ENCODE data around the gene MRPL52. TPM values are rescaled to one million over a fixed set of nuclear protein-coding genes. Genes with fewer than 3 reads are reported as not detected.

The MRPL52 gene
- total and polyA plus RNA-seq, 9 donors, result 54.3 to 85.8 (median 67.1) TPM

DNA sequence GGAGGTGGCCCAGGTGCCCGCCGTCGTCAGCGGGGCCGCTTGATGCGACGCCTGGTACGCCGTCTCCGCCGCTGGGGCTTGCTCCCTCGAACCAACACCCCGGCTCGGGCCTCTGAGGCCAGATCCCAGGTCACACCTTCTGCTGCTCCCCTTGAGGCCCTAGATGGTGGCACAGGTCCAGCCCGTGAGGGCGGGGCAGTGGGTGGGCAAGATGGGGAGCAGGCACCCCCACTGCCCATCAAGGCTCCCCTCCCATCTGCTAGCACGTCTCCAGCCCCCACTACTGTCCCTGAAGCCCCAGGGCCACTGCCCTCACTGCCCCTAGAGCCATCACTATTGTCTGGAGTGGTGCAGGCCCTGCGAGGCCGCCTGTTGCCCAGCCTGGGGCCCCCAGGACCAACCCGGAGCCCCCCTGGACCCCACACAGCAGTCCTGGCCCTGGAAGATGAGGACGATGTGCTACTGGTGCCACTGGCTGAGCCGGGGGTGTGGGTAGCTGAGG is 47.4 kb downstream of the MRPL52 start:
- no peak overlapping the region for H3K4me3 ChIP-seq (ENCODE audit: low read length)
- WGBS (ENCODE audit: insufficient coverage), result 92% methylated on average over 18 of the region's 22 CpGs
- H3K27me3 ChIP-seq (ENCODE audit: control insufficient read depth, insufficient read depth, low read length), result peaks cover under 1% of the 10 kb centered on the region
- peaks cover 54% of the 10 kb centered on the region for H3K36me3 ChIP-seq (ENCODE audit: control insufficient read depth, insufficient read depth, low read length)
- DNase-seq, result no peak
- H3K27ac ChIP-seq (ENCODE audit: low read length), result no peak overlapping the region
- H3K4me1 ChIP-seq (ENCODE audit: control insufficient read depth, insufficient read depth, low read length), result peaks cover 9% of the 10 kb centered on the region
- H3K9me3 ChIP-seq (replicated peaks; ENCODE audit: control insufficient read depth, low read depth, low read length), result no peaks in the 10 kb centered on the region

DNA sequence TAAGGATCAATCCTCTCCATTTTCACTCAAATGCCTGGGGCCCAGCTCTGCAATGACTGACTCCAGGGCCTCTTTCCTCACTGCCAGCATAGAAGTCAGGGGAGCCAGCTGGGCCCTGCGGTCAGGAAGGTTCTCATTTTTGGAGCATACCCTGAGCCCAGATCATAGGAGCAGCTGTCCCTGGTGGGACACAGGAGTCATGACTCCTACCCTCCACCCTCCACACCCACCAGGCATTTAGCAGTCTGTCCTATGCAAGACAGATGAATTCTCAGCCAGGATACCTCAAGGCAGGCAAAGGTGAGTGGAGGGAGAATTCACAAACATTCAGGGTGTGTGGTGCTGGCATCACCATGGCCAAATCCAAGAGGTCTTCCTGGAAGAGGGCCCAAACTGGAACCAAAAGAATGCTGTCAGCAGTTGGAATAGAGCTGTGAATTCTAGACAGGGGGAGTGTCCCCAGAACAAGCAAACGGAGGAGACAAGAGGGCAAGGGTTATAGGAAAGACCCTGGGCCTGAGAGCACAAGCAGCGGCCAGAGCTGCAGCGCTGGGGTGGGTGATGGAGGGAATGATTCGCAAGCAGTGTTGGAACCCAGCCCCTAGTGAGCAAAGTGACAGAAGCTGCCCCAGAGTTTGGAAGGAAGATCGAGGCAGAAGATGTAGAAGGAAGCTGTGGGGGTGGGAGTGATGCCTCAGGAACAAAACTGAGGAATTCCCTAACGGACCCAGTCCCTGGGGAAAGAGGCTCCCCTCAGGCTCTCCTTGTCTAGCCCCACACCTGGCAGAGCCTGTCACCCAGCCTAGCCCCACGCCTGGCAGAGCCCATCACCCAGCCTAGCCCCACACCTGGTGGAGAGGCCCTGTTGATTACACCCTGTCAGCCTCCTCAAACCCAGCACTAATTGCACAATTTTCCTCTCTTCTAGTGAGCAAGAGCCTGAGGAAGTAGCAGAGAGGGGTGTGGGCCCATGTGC is 48.9 kb downstream of the MRPL52 start:
- H3K36me3 ChIP-seq (ENCODE audit: control insufficient read depth, insufficient read depth, low read length), result peaks cover 50% of the 10 kb centered on the region
- 71% methylated on average over 4 of the region's 8 CpGs for WGBS (ENCODE audit: insufficient coverage)
- peaks cover 15% of the 10 kb centered on the region for H3K4me1 ChIP-seq (ENCODE audit: control insufficient read depth, insufficient read depth, low read length)
- H3K9me3 ChIP-seq (replicated peaks; ENCODE audit: control insufficient read depth, low read depth, low read length), result no peaks in the 10 kb centered on the region
- H3K27me3 ChIP-seq (ENCODE audit: control insufficient read depth, insufficient read depth, low read length), result peaks cover 12% of the 10 kb centered on the region
- no peak overlapping the region for H3K4me3 ChIP-seq (ENCODE audit: low read length)
- no peak for DNase-seq
- no peak overlapping the region for H3K27ac ChIP-seq (ENCODE audit: low read length)

DNA sequence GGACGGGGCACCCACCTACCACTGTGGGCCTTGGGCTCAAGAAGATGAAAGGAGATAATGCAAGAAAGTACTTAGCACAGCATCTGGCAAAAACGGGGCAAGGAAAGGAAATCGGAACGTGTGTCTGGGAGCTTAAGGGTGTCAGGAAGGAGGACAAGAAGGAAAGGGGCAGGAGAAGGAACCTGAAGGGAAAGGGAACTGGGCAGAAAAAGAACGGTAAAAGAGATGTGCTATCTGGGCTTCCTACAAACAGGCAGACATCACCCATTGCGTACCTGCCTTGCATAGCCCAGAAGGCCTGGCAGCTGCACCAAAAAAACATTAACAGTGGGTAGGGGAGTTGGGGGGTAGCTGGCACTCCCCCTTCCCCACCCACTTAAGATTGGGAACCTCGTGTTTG is 52.4 kb downstream of the MRPL52 start:
- Histone ChIP-seq H3K4me1 (ENCODE audit: control insufficient read depth, insufficient read depth, low read length) (peaks cover 28% of the 10 kb centered on the region), H3K27ac (ENCODE audit: low read length) (no peak overlapping the region)
- WGBS (ENCODE audit: insufficient coverage), result 27% methylated on average over 4 of the region's 7 CpGs

DNA sequence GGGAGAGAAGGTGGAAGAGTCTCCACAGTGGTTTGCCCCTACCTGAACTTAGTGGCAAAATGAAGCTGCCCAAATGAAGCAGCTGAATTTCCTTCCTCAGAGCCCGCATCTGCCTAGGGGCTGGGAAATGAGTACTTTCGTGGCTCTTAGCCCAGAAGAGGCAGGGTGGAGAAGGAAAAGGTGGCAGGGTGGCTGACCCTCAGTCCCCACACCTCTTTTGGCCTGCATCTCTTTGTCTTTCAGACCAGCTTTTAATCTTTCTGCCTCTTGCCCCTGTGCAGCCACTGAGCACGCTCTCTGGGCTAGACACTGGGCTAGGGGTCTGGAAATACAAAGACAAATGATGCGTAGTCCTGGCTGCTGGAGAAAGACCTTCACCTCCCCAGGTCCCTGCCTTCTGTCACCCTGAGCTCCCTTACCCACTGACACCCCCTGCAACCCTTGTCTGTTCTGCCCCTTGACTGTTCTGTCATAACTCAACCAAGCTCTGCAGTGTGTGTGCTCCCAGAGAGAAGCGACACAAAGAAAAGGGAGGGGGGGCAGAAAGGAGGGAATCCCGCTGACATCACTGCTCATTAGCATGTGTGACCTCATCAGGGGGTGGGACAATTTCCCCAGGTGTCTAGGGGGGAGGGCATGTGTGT is 53.0 kb downstream of the MRPL52 start:
- no peak overlapping the region for H3K4me3 ChIP-seq (ENCODE audit: low read length)
- 75% methylated on average over 2 of the region's 6 CpGs for WGBS (ENCODE audit: insufficient coverage)
- peaks cover 33% of the 10 kb centered on the region for H3K4me1 ChIP-seq (ENCODE audit: control insufficient read depth, insufficient read depth, low read length)
- DNase-seq, result peak; percentile 45
- peaks cover 15% of the 10 kb centered on the region for H3K27me3 ChIP-seq (ENCODE audit: control insufficient read depth, insufficient read depth, low read length)
- no peaks in the 10 kb centered on the region for H3K9me3 ChIP-seq (replicated peaks; ENCODE audit: control insufficient read depth, low read depth, low read length)
- no peak overlapping the region for H3K27ac ChIP-seq (ENCODE audit: low read length)
- H3K36me3 ChIP-seq (ENCODE audit: control insufficient read depth, insufficient read depth, low read length), result peaks cover 11% of the 10 kb centered on the region

More for the DNA sequence above, 52.4 kb downstream of the MRPL52 start:
- Histone ChIP-seq H3K27me3 (ENCODE audit: control insufficient read depth, insufficient read depth, low read length) (peaks cover 15% of the 10 kb centered on the region), H3K4me3 (ENCODE audit: low read length) (no peak overlapping the region), H3K36me3 (ENCODE audit: control insufficient read depth, insufficient read depth, low read length) (peaks cover 16% of the 10 kb centered on the region), H3K9me3 (replicated peaks; ENCODE audit: control insufficient read depth, low read depth, low read length) (no peaks in the 10 kb centered on the region)
- no peak for DNase-seq

DNA sequence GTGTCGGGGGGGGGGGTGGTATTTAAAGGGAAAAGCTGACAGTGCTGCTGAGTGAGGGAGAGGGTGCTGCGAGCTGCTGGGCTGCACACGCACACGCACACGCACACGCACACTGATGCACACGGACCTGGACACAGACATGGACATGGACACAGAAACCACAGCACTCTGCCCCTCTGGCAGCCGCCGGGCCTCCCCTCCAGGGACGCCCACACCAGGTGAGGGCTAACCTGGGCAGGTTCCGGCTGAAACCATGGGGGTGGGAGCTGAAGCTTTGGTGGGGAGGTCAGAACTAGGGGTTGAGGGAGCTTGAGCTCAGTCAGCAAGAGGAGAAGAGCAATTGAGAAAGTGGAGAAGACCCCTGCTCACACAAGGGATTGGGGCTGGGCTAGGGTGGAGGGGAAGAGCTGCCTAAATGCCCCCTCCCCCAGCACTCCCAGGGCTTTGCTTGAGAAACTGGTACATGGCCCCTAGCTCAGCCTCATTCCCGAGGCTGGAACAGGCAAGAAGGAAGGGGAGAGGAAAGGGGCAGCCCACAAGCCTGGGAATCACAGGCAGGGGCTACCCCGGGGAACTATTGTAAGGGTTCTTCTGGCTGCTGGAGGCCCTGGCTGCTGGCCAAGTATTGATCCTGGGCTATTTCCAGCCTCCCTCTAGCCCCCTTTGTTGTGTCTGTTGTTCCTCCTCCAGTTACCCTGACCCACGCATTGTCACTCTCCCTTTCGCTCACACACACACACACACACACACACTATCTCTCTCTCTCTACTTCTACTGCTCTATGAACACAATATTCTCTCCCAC is 53.7 kb downstream of the MRPL52 start, which contains the start of gene REM2:
TSS of gene REM2 (plus strand) at position 50 of the 804 bp plus-strand sequence. CDS start at position 116, 66 bp downstream.
- H3K36me3 ChIP-seq (ENCODE audit: control insufficient read depth, insufficient read depth, low read length), result peaks cover 3% of the 10 kb centered on the region
- no peak within 1 kb of the TSS for H3K27ac ChIP-seq (ENCODE audit: low read length)
- peaks cover 15% of the 10 kb centered on the region for H3K27me3 ChIP-seq (ENCODE audit: control insufficient read depth, insufficient read depth, low read length)
- no peak within 1 kb of the TSS for H3K4me3 ChIP-seq (ENCODE audit: low read length)
- DNase-seq, result no peak
- no peaks in the 10 kb centered on the region for H3K9me3 ChIP-seq (replicated peaks; ENCODE audit: control insufficient read depth, low read depth, low read length)
- 25% methylated on average over 8 of the region's 15 CpGs for WGBS (ENCODE audit: insufficient coverage)
- H3K4me1 ChIP-seq (ENCODE audit: control insufficient read depth, insufficient read depth, low read length), result peaks cover 41% of the 10 kb centered on the region

DNA sequence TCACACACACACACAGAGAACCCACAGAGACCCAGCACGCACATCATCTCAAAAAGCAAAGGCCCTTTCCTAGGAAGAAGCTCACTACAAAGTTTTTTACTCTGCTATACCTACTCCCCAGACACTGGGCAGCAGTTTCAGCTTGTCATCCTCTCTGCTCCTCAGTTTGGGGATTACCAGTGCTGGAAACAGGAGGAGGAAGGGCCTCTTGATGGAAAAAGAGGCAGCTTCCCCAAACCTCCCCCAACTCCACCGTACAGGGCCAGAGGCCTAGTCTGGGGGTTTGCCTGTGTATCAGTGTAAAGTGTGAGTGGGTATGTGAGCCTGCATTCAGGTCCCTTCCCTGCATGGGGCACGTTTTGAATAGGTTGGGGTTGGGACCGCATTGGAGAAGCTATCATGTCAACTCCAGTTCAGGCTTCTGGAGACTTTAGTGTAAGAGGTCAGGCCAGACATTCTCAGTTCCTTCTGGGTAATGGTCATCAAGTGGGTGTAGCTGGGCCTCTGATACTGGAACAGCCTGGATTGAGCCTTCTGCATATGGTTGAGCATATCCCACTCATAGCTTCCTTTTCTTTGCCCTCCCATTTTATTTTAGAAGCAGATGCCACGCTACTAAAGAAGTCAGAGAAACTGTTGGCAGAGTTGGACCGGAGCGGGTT is 54.5 kb downstream of the MRPL52 start:
- peaks cover 15% of the 10 kb centered on the region for H3K27me3 ChIP-seq (ENCODE audit: control insufficient read depth, insufficient read depth, low read length)
- no peaks in the 10 kb centered on the region for H3K36me3 ChIP-seq (ENCODE audit: control insufficient read depth, insufficient read depth, low read length)
- WGBS (ENCODE audit: insufficient coverage), result 79% methylated on average over 5 of the region's 7 CpGs
- no peaks in the 10 kb centered on the region for H3K9me3 ChIP-seq (replicated peaks; ENCODE audit: control insufficient read depth, low read depth, low read length)
- H3K4me3 ChIP-seq (ENCODE audit: low read length), result no peak overlapping the region
- peaks cover 42% of the 10 kb centered on the region for H3K4me1 ChIP-seq (ENCODE audit: control insufficient read depth, insufficient read depth, low read length)
- no peak overlapping the region for H3K27ac ChIP-seq (ENCODE audit: low read length)
- no peak for DNase-seq

Other genes starting within 250 kb of the MRPL52 start
- 179 TPM for gene DAD1, start 240.7 kb upstream of the MRPL52 start, total RNA-seq
- gene DAD1, start 240.7 kb upstream of the MRPL52 start, polyA plus RNA-seq (ENCODE audit: insufficient read depth in 1 of 8, insufficient read length in 8 of 8, low replicate concordance in 1 of 8), result 100 to 1,000 TPM; 116 to 168 (median 138) TPM
- gene ABHD4, start 231.6 kb upstream of the MRPL52 start, total RNA-seq, result 8.0 TPM
- 10 to 100 TPM in 7 of 8 donors, 1 to 10 TPM in 1; 8.8 to 22.3 (median 14.2) TPM for gene ABHD4, start 231.6 kb upstream of the MRPL52 start, polyA plus RNA-seq (ENCODE audit: insufficient read depth in 1 of 8, insufficient read length in 8 of 8, low replicate concordance in 1 of 8)
- gene OR6J1, start 185.5 kb upstream of the MRPL52 start, total RNA-seq, result not detected
- gene OR6J1, start 185.5 kb upstream of the MRPL52 start, polyA plus RNA-seq (ENCODE audit: insufficient read depth in 1 of 8, insufficient read length in 8 of 8, low replicate concordance in 1 of 8), result under 1 TPM; 0.06 to 0.14 (median 0.09) TPM
- gene OXA1L, start 63.2 kb upstream of the MRPL52 start, total RNA-seq, result 171 TPM
- 100 to 1,000 TPM; 181 to 242 (median 205) TPM for gene OXA1L, start 63.2 kb upstream of the MRPL52 start, polyA plus RNA-seq (ENCODE audit: insufficient read depth in 1 of 8, insufficient read length in 8 of 8, low replicate concordance in 1 of 8)
- 15.8 TPM for gene SLC7A7, start 14.5 kb upstream of the MRPL52 start, total RNA-seq
- 10 to 100 TPM; 23.5 to 59.3 (median 29.2) TPM for gene SLC7A7, start 14.5 kb upstream of the MRPL52 start, polyA plus RNA-seq (ENCODE audit: insufficient read depth in 1 of 8, insufficient read length in 8 of 8, low replicate concordance in 1 of 8)
- 232 TPM for gene MMP14, start 6.7 kb downstream of the MRPL52 start, total RNA-seq
- gene MMP14, start 6.7 kb downstream of the MRPL52 start, polyA plus RNA-seq (ENCODE audit: insufficient read depth in 1 of 8, insufficient read length in 8 of 8, low replicate concordance in 1 of 8), result 100 to 1,000 TPM; 108 to 315 (median 188) TPM
- 14.5 TPM for gene LRP10, start 41.9 kb downstream of the MRPL52 start, total RNA-seq
- gene LRP10, start 41.9 kb downstream of the MRPL52 start, polyA plus RNA-seq (ENCODE audit: insufficient read depth in 1 of 8, insufficient read length in 8 of 8, low replicate concordance in 1 of 8), result 10 to 100 TPM; 34.1 to 49.9 (median 47.2) TPM
- 0.13 TPM for gene REM2, start 53.3 kb downstream of the MRPL52 start, total RNA-seq
- gene REM2, start 53.3 kb downstream of the MRPL52 start, polyA plus RNA-seq (ENCODE audit: insufficient read depth in 1 of 8, insufficient read length in 8 of 8, low replicate concordance in 1 of 8), result under 1 TPM in 7 of 8 donors, not detected in 1; 0.15 to 0.32 (median 0.19) TPM
- gene RBM23, start 89.3 kb downstream of the MRPL52 start, total RNA-seq, result 67.6 TPM
- 10 to 100 TPM; 51.7 to 66.3 (median 55.8) TPM for gene RBM23, start 89.3 kb downstream of the MRPL52 start, polyA plus RNA-seq (ENCODE audit: insufficient read depth in 1 of 8, insufficient read length in 8 of 8, low replicate concordance in 1 of 8)
- gene PRMT5, start 99.5 kb downstream of the MRPL52 start, total RNA-seq, result 41.8 TPM
- 10 to 100 TPM; 57.9 to 85.2 (median 71.2) TPM for gene PRMT5, start 99.5 kb downstream of the MRPL52 start, polyA plus RNA-seq (ENCODE audit: insufficient read depth in 1 of 8, insufficient read length in 8 of 8, low replicate concordance in 1 of 8)
- gene HAUS4, start 127.2 kb downstream of the MRPL52 start, total RNA-seq, result 39.3 TPM
- gene HAUS4, start 127.2 kb downstream of the MRPL52 start, polyA plus RNA-seq (ENCODE audit: insufficient read depth in 1 of 8, insufficient read length in 8 of 8, low replicate concordance in 1 of 8), result 10 to 100 TPM; 31.2 to 42.9 (median 38.0) TPM
- 30.5 TPM for gene AJUBA, start 152.7 kb downstream of the MRPL52 start, total RNA-seq
- gene AJUBA, start 152.7 kb downstream of the MRPL52 start, polyA plus RNA-seq (ENCODE audit: insufficient read depth in 1 of 8, insufficient read length in 8 of 8, low replicate concordance in 1 of 8), result 10 to 100 TPM; 33.5 to 48.6 (median 41.2) TPM
- 10.0 TPM for gene C14orf93, start 180.3 kb downstream of the MRPL52 start, total RNA-seq
- 10 to 100 TPM in 5 of 8 donors, 1 to 10 TPM in 3; 8.8 to 15.9 (median 11.2) TPM for gene C14orf93, start 180.3 kb downstream of the MRPL52 start, polyA plus RNA-seq (ENCODE audit: insufficient read depth in 1 of 8, insufficient read length in 8 of 8, low replicate concordance in 1 of 8)
- gene PSMB5, start 205.0 kb downstream of the MRPL52 start, total RNA-seq, result 154 TPM
- gene PSMB5, start 205.0 kb downstream of the MRPL52 start, polyA plus RNA-seq (ENCODE audit: insufficient read depth in 1 of 8, insufficient read length in 8 of 8, low replicate concordance in 1 of 8), result 100 to 1,000 TPM; 221 to 278 (median 253) TPM
- not detected for gene PSMB11, start 212.3 kb downstream of the MRPL52 start, total RNA-seq
- gene PSMB11, start 212.3 kb downstream of the MRPL52 start, polyA plus RNA-seq (ENCODE audit: insufficient read depth in 1 of 8, insufficient read length in 8 of 8, low replicate concordance in 1 of 8), result not detected
- 2.1 TPM for gene CDH24, start 227.6 kb downstream of the MRPL52 start, total RNA-seq
- 1 to 10 TPM; 3.0 to 6.8 (median 5.0) TPM for gene CDH24, start 227.6 kb downstream of the MRPL52 start, polyA plus RNA-seq (ENCODE audit: insufficient read depth in 1 of 8, insufficient read length in 8 of 8, low replicate concordance in 1 of 8)